ENCODE results near the gene FFAR1.

Gene FFAR1

GRCh38 chr19:35310331-35310730, 37.4 kb upstream of the FFAR1 start:
- TF ChIP-seq CTCF (IDR thresholded peaks at IDR 0.05): no peak

- TF ChIP-seq CTCF (IDR thresholded peaks at IDR 0.05): no peak
These were observed 36.8 kb upstream of the FFAR1 start for GRCh38 chr19:35310811-35311465.

GRCh38 chr19:35311901-35312665, 35.6 kb upstream of the FFAR1 start:
- TF ChIP-seq CTCF (IDR thresholded peaks at IDR 0.05): no peak

GRCh38 chr19:35313587-35313986, 34.1 kb upstream of the FFAR1 start:
- TF ChIP-seq CTCF (IDR thresholded peaks at IDR 0.05): no peak

- no peak for TF ChIP-seq CTCF (IDR thresholded peaks at IDR 0.05)
These were observed 33.7 kb upstream of the FFAR1 start for GRCh38 chr19:35314031-35314430.

- TF ChIP-seq CTCF (IDR thresholded peaks at IDR 0.05): no peak
These were observed 32.7 kb upstream of the FFAR1 start for GRCh38 chr19:35314858-35315470.

GRCh38 chr19:35315883-35316282, 31.8 kb upstream of the FFAR1 start:
- no peak for TF ChIP-seq CTCF (IDR thresholded peaks at IDR 0.05)
